NCI-H146 treated with DMSO at 0.1 percent for 48 hours (cell line): Measurements from ENCODE around the gene ALG14.
"Not testable (repeated sequence)": the region's sequence is repeated elsewhere in the genome, so short reads cannot be mapped to it uniquely, and the experiment has no call there.

Source experiments
- DNase-seq: peaks from one replicate; lab custom pipeline; 2025; ENCODE audit not compliant: unreplicated experiment; lab: John Stamatoyannopoulos, UW

ALG14 gene

GRCh38 chr1:94955767-94956632 is 116.8 kb downstream of the ALG14 start:
- DNase-seq, result no peak

DNA sequence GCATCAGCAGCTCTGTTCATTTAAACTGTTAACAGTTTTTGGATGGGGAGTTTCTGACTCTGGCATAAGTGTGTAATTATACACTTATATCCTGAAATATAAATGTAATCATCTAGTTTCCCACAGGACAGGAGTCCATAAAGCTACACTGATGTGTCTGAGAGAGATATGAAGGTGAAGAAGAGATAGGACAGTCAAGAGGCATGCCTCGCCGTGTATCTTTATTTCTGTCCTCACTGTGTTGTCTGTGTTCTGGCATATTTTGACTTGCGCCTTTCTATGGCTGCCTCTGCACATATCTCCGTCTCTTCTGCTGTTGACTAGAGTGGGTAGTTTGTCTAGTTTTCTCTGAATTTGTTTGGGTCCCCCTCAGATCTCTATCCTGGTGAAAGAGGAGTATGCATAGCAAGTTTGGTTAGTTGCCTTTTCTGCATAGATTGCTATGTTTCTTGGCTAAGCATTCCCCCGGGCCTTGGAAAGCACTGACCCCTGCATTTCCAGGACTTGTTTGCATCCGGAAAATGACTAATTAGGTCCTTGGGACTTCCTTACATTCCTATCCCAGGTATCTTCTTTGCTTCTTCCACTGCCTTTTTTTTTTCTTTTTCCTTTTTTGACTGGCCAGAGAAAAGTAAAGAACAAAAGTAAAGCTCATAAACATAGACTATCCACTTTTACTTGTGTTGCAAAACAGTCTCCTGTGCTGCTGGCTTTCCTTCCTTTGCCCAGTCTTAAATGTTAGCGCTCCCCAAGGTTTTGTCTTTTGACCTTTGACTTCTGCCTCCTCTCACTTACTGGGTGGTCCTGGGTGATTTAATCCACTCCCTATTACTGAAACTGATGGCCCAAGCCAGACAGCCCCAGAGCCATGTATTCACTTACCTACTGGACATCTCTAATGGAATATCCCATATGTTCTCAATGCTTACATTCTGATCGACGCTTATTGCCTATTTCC is 118.2 kb downstream of the ALG14 start:
- DNase-seq, result no peak

DNA sequence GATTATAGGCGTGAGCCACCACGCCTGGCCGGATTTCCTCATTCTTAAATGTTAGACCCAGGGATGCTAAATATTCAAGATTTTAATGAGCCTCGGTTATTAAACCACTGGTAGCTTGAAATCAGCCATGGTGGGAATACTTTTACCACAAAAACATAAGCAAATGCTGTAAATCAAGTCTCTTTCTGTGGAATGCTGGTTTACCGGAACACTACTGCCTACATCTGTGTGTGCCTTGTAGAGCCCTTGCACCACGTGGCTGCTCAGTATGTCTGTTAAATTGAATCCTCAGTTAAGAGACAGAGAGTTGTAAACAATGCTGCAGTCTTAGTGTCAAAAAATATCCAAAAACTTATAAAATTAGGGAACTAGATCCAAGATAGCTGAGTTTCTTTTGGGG is 119.0 kb downstream of the ALG14 start:
- DNase-seq, result no peak

DNA sequence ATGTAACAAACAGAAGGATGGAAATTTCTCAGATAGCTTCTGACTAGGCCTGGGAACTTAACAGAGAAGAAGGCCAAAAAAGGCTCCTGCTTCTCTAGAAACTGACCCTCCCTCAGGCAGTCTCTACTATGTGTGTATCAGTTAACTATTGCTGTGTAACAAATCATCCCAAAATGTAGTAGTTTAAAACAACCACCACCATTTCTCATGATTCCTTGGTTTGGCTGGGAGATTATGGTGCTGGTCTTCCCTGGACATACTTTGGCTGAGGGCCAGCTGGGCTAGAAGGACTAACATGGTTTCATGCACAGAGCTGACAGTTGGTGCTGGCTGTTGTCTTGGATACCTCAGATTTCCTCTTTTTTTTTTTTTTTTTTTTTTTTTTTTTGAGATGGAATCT is 119.6 kb downstream of the ALG14 start:
- DNase-seq, result no peak

- no peak for DNase-seq
Observed at GRCh38 chr1:94952539-94952938, 120.2 kb downstream of the ALG14 start.

DNA sequence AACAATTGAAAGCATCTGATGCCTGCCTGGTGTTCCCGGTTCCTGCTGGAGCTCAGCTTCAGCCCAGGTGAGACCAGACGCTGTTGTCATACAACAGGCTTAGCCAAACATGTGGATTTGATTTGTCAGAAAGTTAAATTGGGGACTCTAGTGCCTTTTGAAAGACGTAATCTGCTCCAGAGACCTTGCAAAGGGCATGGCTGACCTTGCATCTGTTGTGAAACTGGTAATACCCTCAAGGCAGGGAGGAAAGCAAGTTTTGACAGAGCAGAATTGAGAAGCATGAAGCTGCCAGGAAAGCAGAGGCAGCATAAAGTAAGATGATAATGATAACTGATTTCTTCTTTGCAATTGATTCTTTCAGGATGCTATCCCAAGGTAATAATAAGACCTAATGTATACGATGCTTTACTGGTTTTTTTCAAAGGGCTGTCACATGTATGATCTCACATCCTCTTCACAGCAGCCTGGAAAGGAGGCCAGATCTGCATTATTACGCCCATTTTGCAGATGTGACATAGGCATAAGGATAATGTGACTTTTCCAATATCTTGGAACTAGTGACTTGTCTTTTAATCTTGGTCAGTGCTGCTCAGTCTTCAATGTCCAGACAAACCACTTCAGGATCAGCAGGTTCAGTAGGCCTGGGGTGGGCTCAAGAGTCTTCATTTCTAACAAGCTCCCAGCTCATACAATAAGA is 121.1 kb downstream of the ALG14 start:
- no peak for DNase-seq

DNA sequence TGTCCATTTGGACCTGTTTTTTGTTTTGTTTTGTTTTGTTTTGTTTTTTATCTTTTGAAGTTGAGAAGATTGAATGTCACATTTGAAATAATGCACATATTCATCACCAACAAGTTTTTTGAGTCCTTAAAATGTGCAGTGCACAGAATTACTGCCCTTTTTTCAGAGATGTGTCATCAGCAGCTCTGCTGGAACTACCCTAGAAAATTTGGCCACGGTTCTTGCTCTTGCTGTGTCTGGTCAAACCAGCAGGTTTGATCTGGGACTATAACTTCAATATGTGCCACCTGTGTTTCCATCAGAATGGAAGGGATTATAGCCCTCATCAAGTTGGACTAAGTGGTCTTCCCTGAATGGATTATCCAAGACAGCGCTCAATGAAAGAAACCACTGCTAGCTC is 121.7 kb downstream of the ALG14 start:
- DNase-seq, result no peak

DNA sequence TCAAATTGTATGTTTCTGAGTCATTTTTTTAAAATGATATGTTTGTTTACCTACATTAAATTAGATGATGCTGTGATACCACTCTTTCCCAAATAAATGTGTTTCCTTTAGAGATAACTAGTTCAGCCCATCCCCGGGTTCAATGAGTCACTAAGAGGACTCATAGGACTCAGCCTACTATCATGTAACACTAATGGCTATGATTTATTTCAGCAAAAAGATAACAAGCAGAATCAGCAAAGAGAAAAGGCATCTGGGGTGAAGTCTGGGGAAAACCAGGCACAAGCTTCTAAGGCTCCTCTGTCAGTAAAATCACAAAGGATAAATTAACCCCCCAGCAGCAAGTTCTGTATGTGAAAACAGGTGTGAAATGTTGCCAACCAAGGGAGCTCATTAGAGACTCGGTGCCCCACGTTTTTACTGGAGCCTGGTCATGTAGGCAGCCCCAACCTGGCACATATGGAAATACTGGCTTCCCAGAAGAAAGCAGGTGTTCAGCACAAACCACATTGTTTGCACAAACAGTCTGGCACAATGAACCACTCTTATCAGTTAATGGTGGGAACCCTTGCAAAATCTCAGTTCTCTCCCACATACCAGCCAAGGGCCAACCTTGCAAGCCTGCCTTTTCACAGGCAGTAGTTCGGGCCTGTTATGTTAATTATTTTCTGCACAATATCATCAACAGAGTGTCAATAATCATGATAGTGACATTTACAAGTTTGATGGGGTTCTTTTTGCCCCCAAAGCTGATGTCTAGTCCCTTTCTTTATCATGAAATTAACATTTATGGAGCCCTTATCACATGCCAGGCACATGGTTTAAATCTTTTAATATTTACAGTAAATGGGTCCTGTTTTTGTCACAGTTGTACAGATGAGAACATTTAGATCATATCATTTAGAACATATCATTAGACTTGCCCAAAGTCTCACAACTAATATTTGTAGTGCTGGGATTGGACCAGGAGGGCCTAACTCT is 122.8 kb downstream of the ALG14 start:
- peak; percentile 79 for DNase-seq

DNA sequence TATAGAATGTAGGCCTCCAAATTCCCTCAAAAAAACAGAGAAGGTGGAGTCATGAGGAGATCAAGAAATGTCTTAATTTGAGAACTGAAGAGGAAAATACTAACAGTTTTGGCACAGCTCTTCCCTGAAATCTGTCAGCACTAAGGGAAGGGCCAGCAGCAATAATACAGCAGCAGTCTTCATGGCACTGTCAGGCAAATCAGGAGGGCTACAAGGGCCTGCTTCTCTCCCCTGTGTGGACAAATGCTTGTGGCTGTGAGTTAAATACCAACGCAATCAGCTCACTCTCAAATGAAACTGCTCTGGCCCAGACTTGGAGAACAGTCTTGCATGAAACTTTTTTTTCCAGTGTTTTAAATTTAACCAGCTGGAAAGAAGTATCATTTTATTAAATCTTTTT is 125.3 kb downstream of the ALG14 start:
- DNase-seq, result no peak

DNA sequence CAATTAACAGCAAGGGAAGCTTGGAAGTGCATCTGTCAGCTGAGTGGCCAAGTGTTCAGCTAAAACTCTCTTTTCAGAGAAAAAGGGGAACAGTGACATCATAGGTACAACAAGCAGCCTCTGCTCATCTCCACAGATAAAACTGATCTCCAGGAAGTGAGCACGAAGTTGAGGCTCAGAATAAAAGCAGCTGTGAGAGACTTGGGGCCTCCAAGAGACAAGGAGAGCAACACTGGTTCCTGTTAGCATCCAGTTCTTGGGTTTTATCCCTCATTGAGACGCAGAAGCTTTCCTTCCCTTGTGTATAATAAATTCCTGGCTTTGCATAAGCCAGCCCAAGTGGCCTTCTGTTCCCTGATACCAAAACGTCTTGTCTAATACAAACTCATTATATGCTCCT is 125.9 kb downstream of the ALG14 start:
- DNase-seq, result no peak

DNA sequence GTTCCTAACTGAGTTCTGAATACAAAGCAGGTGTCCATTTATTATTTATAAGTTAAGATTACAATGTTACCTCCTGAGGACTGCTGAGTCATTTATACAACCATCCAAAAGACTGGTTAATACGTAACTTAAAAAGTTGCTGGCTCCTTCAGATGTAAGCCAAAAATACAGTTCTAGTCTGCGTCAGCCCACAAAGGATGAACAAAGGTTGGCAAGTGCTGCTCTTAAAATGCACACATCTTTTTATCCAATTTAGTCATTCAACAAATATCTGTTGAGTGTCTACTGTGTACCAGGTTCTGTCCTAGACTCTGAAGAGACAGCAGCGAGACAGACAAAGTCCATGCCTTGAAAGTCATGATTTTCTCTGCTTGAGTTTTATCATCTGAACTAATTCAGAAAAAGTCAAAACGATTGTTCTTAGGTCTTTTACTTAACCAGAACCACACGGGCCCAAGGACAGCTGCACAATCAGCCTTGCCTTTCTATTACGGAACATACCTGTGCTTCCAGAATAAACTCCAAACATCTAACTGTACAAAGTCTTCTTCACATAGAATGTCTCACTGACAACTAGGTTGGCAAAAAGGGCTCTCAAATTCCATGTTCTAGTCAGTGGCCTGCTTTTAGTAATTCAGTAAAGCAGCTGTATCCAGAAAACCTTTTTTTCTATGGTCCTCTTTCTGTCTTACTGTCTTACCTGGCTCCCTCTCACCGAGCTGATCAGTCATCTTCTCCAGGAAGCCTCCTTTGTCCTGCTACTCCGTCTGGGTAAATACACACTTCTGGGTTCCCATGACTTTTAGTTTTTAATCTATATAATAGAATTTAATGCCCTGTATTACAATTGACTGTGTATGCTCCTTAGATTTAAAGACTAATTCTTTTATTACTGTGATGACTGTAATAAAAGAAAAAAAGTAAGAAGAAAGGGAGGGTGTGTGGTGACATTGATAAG is 130.3 kb downstream of the ALG14 start:
- no peak for DNase-seq

- DNase-seq, result not testable (repeated sequence)
Observed at GRCh38 chr1:94941480-94941879, 131.3 kb downstream of the ALG14 start.

GRCh38 chr1:94940738-94941137 is 132.0 kb downstream of the ALG14 start:
- DNase-seq, result no peak

DNA sequence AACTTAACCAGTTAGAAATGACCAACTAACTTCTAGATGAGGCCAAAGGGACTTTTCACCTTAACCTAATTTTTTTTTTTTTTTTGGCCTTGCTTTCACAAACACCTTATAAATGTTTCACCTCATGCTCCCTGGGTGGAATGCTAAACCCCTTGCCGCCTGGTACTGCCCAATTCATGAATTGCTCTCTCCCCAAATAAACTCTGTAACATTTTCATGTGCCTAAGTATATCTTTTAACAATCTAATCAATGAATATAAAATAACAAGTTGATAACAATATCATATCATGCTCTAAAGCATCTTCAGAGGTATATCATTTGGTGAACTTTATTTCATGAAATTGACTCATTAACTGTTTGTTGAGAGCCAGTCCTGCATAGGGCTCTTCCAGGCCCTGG is 134.9 kb downstream of the ALG14 start:
- DNase-seq, result no peak

- no peak for DNase-seq
Observed at GRCh38 chr1:94936861-94937620, 135.7 kb downstream of the ALG14 start.

DNA sequence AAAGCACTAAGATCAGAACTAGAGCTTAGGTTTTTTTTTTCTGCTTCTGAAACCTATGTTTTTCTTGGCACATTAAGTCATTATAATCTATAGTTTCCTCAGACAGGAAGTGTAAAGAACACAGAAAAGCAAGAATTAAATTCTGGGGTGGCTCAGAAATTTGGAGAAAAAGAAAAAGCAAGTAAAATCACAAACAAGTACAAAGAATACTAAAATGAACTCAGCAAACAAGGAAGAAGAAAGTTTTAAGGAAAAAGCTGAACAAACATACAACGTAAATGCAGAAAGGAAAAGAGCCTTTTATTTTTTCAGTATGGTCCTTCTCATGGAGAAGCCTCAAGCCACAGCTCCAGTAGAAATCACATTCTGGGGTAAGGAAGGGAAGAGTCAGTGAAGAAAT is 137.3 kb downstream of the ALG14 start:
- DNase-seq, result no peak

GRCh38 chr1:94935034-94935433 is 137.7 kb downstream of the ALG14 start:
- no peak for DNase-seq

GRCh38 chr1:94934551-94934950 is 138.2 kb downstream of the ALG14 start:
- DNase-seq, result no peak
